NB4 (cell line): Measurements from ENCODE around the gene MAJIN.

Experiments
- DNase-seq: peaks from one replicate; pipeline ENCODE4 v3.0.0; 2010; ENCODE audit warnings: low read depth
- H3K4me3 ChIP-seq: one replicate; pipeline ENCODE4 v1.5.1; 2011; ENCODE audit warnings: mild to moderate bottlenecking, low read depth, low read length, moderate library complexity
- MYC ChIP-seq: IDR thresholded peaks from 2 replicates; pipeline ENCODE4 v1.6.1; 2011; ENCODE audit warnings: low read depth, low read length
- POLR2A ChIP-seq: IDR thresholded peaks from 2 replicates; pipeline ENCODE4 v1.6.1; 2011; ENCODE audit warnings: mild to moderate bottlenecking; ENCODE audit not compliant: insufficient read length; ENCODE audit errors: extremely low read depth
- TF ChIP-seq, protein P1 (sequence below): IDR thresholded peaks from one replicate; pipeline ENCODE4 v1.5.1; 2012; ENCODE audit warnings: low read depth, low read length
- TF ChIP-seq, protein P2 (sequence below): IDR thresholded peaks from 2 replicates; pipeline ENCODE4 v1.6.1; 2011; ENCODE audit warnings: low read depth, low read length

MAJIN gene

DNA sequence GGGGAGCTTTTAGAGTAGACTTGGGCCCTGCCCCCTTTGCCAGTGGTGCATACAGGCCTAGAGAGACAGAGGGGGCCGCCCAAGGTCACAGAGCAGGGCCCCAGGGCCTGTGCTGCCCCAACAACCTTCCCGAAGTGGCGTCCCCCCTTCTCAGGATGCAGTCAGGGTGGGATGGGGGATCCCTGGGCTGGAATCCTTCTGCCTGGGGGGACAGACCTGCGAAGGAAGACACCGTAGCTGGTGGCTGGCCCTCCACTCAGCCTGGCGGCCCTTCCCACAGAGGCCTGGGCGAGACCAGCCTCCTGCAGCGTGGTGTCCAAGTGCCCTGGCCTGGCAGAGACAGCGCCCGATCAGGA lies 79.1 kb downstream of the MAJIN start:
- DNase-seq = no peak
- TF ChIP-seq, protein P1, sequence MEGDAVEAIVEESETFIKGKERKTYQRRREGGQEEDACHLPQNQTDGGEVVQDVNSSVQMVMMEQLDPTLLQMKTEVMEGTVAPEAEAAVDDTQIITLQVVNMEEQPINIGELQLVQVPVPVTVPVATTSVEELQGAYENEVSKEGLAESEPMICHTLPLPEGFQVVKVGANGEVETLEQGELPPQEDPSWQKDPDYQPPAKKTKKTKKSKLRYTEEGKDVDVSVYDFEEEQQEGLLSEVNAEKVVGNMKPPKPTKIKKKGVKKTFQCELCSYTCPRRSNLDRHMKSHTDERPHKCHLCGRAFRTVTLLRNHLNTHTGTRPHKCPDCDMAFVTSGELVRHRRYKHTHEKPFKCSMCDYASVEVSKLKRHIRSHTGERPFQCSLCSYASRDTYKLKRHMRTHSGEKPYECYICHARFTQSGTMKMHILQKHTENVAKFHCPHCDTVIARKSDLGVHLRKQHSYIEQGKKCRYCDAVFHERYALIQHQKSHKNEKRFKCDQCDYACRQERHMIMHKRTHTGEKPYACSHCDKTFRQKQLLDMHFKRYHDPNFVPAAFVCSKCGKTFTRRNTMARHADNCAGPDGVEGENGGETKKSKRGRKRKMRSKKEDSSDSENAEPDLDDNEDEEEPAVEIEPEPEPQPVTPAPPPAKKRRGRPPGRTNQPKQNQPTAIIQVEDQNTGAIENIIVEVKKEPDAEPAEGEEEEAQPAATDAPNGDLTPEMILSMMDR = no peak
- TF ChIP-seq, protein P2, sequence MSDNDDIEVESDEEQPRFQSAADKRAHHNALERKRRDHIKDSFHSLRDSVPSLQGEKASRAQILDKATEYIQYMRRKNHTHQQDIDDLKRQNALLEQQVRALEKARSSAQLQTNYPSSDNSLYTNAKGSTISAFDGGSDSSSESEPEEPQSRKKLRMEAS = no peak
- TF ChIP-seq POLR2A (no peak), MYC (no peak)
- no peak overlapping the region for H3K4me3 ChIP-seq

DNA sequence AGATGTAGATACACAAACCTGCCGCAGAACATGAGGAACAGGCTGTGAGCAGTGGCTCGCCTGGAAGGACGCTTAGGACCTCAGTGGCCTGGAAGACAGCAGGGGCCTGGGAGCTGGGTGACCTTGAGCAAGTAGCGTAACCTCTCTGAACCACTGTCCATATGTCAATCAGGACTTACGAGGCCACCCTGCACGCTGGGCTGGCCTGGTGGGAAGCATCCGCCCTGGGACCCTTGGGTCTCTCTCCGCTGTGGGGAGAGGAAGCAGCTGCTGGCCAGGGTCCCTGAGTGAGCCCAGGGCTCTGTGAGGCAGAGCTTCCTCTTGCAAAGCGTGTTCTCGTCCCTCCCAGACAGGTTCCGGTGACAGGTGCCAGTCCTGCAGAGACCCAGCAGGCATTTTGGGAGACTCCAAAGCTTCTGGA lies 79.5 kb downstream of the MAJIN start:
- H3K4me3 ChIP-seq = no peak overlapping the region
- TF ChIP-seq MYC = no peak
- TF ChIP-seq, protein P1 = no peak
- TF ChIP-seq POLR2A = no peak
- TF ChIP-seq, protein P2 = no peak
- DNase-seq = no peak

DNA sequence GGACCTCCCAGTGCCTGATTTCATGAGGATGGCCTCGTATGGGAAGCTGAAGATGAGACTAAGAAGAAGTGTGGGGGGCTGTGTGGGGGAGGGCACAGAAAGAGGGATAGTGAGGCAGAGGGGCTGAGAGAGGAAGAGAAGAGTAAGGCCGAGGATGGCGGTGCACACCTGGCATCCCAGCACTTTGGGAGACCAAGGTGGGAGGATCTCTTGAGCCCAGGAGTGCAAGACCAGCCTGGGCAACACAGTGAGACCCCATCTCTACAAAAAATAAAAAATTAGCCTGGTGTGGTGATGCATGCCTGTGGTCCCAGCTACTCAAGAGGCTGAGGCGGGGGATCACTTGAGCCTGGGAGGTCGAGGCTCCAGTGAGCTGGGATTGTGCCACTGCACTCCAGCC lies 80.0 kb downstream of the MAJIN start:
- no peak overlapping the region for H3K4me3 ChIP-seq
- TF ChIP-seq, protein P1 = no peak
- TF ChIP-seq, protein P2 = no peak
- TF ChIP-seq POLR2A (no peak), MYC (no peak)
- no peak for DNase-seq

DNA sequence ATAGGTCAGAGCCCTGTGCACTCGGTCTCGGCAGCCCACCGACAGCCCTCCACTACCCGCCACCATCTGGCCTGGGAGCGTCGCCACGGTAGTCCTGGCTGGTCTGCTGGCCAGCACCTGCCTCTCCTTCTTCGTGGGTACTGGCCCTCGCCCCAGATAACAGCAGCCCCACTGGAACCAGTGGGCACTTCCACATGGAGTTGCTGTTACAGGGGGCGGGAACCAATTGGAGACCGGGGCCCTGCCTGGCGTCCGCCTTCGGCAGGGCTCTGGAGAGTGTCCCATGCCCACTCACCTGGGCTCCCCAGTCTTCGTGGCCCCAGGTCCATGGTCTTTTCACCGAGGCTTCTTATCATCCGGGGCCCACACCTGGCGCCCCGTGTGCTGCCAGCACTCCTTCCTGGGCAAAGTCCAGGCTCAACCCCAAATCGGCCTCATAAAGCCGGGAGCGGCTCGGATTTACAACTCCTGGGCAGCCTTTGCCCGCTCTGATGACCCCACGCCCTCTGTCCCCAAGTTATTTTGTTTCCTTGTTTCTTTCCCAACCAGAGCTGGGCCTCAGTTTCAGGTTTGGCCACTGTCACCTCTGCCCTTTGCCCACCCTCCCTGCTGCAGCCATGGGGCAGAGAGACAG lies 80.6 kb downstream of the MAJIN start:
- no peak overlapping the region for H3K4me3 ChIP-seq
- no peak for DNase-seq
- no peak for TF ChIP-seq MYC
- TF ChIP-seq, protein P1 = no peak
- TF ChIP-seq POLR2A = no peak
- TF ChIP-seq, protein P2 = no peak

DNA sequence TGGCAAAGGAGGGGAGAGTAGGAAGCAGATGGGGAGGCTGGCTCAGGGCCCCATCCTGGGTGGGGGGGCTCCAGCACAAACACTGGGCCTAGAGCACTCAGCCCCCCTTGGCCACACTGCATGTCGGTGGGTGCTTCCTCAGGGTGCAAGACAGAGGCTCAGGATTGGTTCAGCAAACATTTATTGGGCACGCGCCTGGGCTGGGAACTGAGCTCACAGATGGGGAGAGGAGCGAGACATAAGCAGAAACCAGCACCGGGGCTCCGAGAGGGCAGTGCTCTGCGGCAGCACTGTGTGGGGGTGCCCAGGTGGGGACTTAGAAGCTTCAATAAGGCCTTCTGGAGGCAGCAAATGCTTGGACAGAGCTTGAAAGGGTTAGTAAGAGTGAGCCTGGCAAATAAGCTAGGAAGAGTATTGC lies 81.4 kb downstream of the MAJIN start:
- TF ChIP-seq, protein P2 = no peak
- no peak for TF ChIP-seq MYC
- TF ChIP-seq POLR2A = no peak
- TF ChIP-seq, protein P1 = no peak
- no peak for DNase-seq
- no peak overlapping the region for H3K4me3 ChIP-seq
